H9 (cell line): ENCODE results near the gene RARA. TPM values are rescaled to one million over a fixed set of nuclear protein-coding genes. Genes with fewer than 3 reads are reported as not detected.

ENCODE experiments used
- DNase-seq: peaks from one replicate; pipeline ENCODE4 v3.0.0-alpha.2; 2017
- H2AFZ ChIP-seq: one replicate; pipeline ENCODE4 v1.6.1; 2013; ENCODE audit warnings: mild to moderate bottlenecking, low read length, control low read depth, moderate library complexity
- H2AK5ac ChIP-seq: 2 replicates; pipeline ENCODE4 v1.6.1; 2013; ENCODE audit warnings: low read length, control low read depth, mixed read lengths; ENCODE audit not compliant: insufficient read length
- H2BK120ac ChIP-seq: one replicate; pipeline ENCODE4 v1.6.1; 2013; ENCODE audit warnings: low read depth, mild to moderate bottlenecking, low read length, control low read depth, inconsistent platforms; ENCODE audit not compliant: poor library complexity, severe bottlenecking
- H2BK12ac ChIP-seq: 2 replicates; pipeline ENCODE4 v1.6.1; 2013; ENCODE audit warnings: low read length, control low read depth, mixed read lengths, low read depth; ENCODE audit not compliant: insufficient read length
- H2BK15ac ChIP-seq: 2 replicates; pipeline ENCODE4 v1.6.1; 2013; ENCODE audit warnings: low read depth, low read length, control low read depth
- H2BK20ac ChIP-seq: one replicate; pipeline ENCODE4 v1.6.1; 2013; ENCODE audit warnings: low read depth, mild to moderate bottlenecking, low read length, control low read depth, inconsistent platforms; ENCODE audit not compliant: poor library complexity, severe bottlenecking
- H2BK5ac ChIP-seq: 2 replicates; pipeline ENCODE4 v1.6.1; 2013; ENCODE audit warnings: low read length, control low read depth, mixed read lengths; ENCODE audit not compliant: insufficient read length
- H3K14ac ChIP-seq: 2 replicates; pipeline ENCODE4 v1.6.1; 2013; ENCODE audit warnings: low read length, control low read depth; ENCODE audit not compliant: insufficient read depth
- H3K18ac ChIP-seq: 2 replicates; pipeline ENCODE4 v1.6.1; 2013; ENCODE audit warnings: low read depth, mild to moderate bottlenecking, mixed read lengths, low read length, control low read depth; ENCODE audit not compliant: insufficient read length
- H3K23ac ChIP-seq: 2 replicates; pipeline ENCODE4 v1.6.1; 2013; ENCODE audit warnings: low read length, control low read depth, mixed read lengths, low read depth; ENCODE audit not compliant: insufficient read length
- H3K23me2 ChIP-seq: 2 replicates; pipeline ENCODE4 v1.6.1; 2013; ENCODE audit warnings: low read depth, mild to moderate bottlenecking, mixed read lengths, low read length, control low read depth; ENCODE audit not compliant: insufficient read length, poor library complexity, severe bottlenecking
- H3K27ac ChIP-seq: 2 replicates; pipeline ENCODE4 v1.5.1; 2013; ENCODE audit warnings: low read length, control low read depth, mixed read lengths, low read depth; ENCODE audit not compliant: insufficient read length
- H3K27me3 ChIP-seq: 2 replicates; pipeline ENCODE4 v1.6.1; 2013; ENCODE audit warnings: low read length, control low read depth, inconsistent platforms; ENCODE audit not compliant: insufficient read depth
- H3K4ac ChIP-seq: 2 replicates; pipeline ENCODE4 v1.6.1; 2013; ENCODE audit warnings: low read depth, mild to moderate bottlenecking, control low read depth, inconsistent platforms, low read length, moderate library complexity
- H3K4me1 ChIP-seq: 2 replicates; pipeline ENCODE4 v1.6.1; 2013; ENCODE audit warnings: low read length, control low read depth, inconsistent platforms; ENCODE audit not compliant: insufficient read depth
- H3K4me2 ChIP-seq: 2 replicates; pipeline ENCODE4 v1.6.1; 2013; ENCODE audit warnings: low read length, control low read depth, mixed read lengths; ENCODE audit not compliant: insufficient read length, insufficient read depth
- H3K56ac ChIP-seq: 2 replicates; pipeline ENCODE4 v1.6.1; 2013; ENCODE audit warnings: low read depth, mild to moderate bottlenecking, mixed read lengths, low read length, control low read depth; ENCODE audit not compliant: insufficient read length
- H3K79me1 ChIP-seq: 2 replicates; pipeline ENCODE4 v1.6.1; 2013; ENCODE audit warnings: low read depth, mild to moderate bottlenecking, moderate library complexity, low read length, control low read depth, inconsistent platforms; ENCODE audit not compliant: insufficient read depth, poor library complexity, severe bottlenecking
- H3K79me2 ChIP-seq: 2 replicates; pipeline ENCODE4 v1.6.1; 2013; ENCODE audit warnings: low read length, control low read depth, inconsistent platforms; ENCODE audit not compliant: insufficient read depth
- H3K9ac ChIP-seq: 2 replicates; pipeline ENCODE4 v1.6.1; 2013; ENCODE audit warnings: low read length, control low read depth, mixed read lengths; ENCODE audit not compliant: insufficient read length; ENCODE audit errors: extremely low read depth
- H3K9me3 ChIP-seq: one replicate; pipeline ENCODE4 v1.6.1; 2013; ENCODE audit warnings: low read depth, low read length, inconsistent platforms; ENCODE audit not compliant: control insufficient read depth
- H3T11ph ChIP-seq: one replicate; pipeline ENCODE4 v1.6.1; 2013; ENCODE audit warnings: mild to moderate bottlenecking, low read length, control low read depth, inconsistent platforms
- H4K20me1 ChIP-seq: one replicate; pipeline ENCODE4 v1.6.1; 2013; ENCODE audit not compliant: control insufficient read depth, insufficient read length, insufficient read depth
- H4K5ac ChIP-seq: 2 replicates; pipeline ENCODE4 v1.6.1; 2013; ENCODE audit warnings: low read depth, mild to moderate bottlenecking, mixed read lengths, low read length, control low read depth; ENCODE audit not compliant: insufficient read length
- H4K8ac ChIP-seq: replicated peaks from 2 replicates; pipeline ENCODE4 v1.6.1; 2013; ENCODE audit warnings: low read length, control low read depth, mixed read lengths, low read depth; ENCODE audit not compliant: insufficient read length
- H4K91ac ChIP-seq: 2 replicates; pipeline ENCODE4 v1.6.1; 2013; ENCODE audit warnings: low read depth, mild to moderate bottlenecking, moderate library complexity, mixed read lengths, low read length, control low read depth; ENCODE audit not compliant: insufficient read length
- H3K27ac Mint-ChIP-seq, 3 experiments: 2 replicates in 2 of 3; 3 replicates in 1 of 3; pipeline ENCODE4 v1.8.0; 2020 to 2021; ENCODE audit warnings: mixed read lengths in 3 of 3, mild to moderate bottlenecking in 1 of 3, moderate library complexity in 1 of 3
- H3K27me3 Mint-ChIP-seq: 2 replicates; pipeline ENCODE4 v1.8.0; 2021; ENCODE audit warnings: low read depth, mild to moderate bottlenecking, moderate library complexity, mixed read lengths
- H3K36me3 Mint-ChIP-seq, 3 experiments: 2 replicates in 2 of 3; 3 replicates in 1 of 3; pipeline ENCODE4 v1.8.0; 2020 to 2021; ENCODE audit warnings: low read depth in 3 of 3, mixed read lengths in 3 of 3; ENCODE audit not compliant: insufficient read depth in 1 of 3
- H3K4me1 Mint-ChIP-seq, 2 experiments: 2 replicates each; pipeline ENCODE4 v1.8.0; 2020; ENCODE audit warnings: mixed read lengths in 2 of 2
- H3K4me3 Mint-ChIP-seq, 2 experiments: 2 replicates in 1 of 2; 3 replicates in 1 of 2; pipeline ENCODE4 v1.8.0; 2020 to 2021; ENCODE audit warnings: mild to moderate bottlenecking in 2 of 2, mixed read lengths in 2 of 2, moderate library complexity in 1 of 2
- H3K9me3 Mint-ChIP-seq, 2 experiments: 2 replicates in 1 of 2; 3 replicates in 1 of 2; pipeline ENCODE4 v1.8.0; 2020; ENCODE audit warnings: mild to moderate bottlenecking in 2 of 2, mixed read lengths in 2 of 2, moderate library complexity in 1 of 2
- WGBS: extraction: QIAGEN DNeasy Blood & Tissue Kit; methylation state at CpG from one replicate; pipeline ENCODE4 v1.1.7; 2013; ENCODE audit warnings: missing lambda C conversion rate, low lambda C conversion rate, mixed read lengths; ENCODE audit not compliant: insufficient read length; ENCODE audit errors: extremely low coverage; 5-methylcytosine and 5-hydroxymethylcytosine counted together
- total RNA-seq: library from RNA; stranded (reverse); gene quantifications from 2 replicates; pipeline ENCODE4 v1.2.1, GENCODE V29; 2021
- TF ChIP-seq, protein P1 (sequence below): fragments of 200-600 bp; sonication (generic); conservative IDR thresholded peaks from 3 replicates; pipeline ENCODE4 v1.8.0; 2021; ENCODE audit warnings: antibody characterized with exemption, mild to moderate bottlenecking

The RARA gene
- total RNA-seq, 1 experiment from 2014 or later: 17.6 TPM

GRCh38 chr17:40327735-40328385, 18.9 kb downstream of the RARA start:
- H4K5ac ChIP-seq: no peak overlapping the region
- no peak overlapping the region for H2AFZ ChIP-seq
- H3K4me2 ChIP-seq: no peak overlapping the region
- no peak overlapping the region for H3K56ac ChIP-seq
- no peak overlapping the region for H3K4ac ChIP-seq
- H3K18ac ChIP-seq: no peak overlapping the region
- no peak overlapping the region for H2BK12ac ChIP-seq
- H3K79me1 ChIP-seq: no peaks in the 10 kb centered on the region
- no peak overlapping the region for H4K91ac ChIP-seq
- H2BK5ac ChIP-seq: no peak overlapping the region
- H3T11ph ChIP-seq: no peak overlapping the region
- no peak overlapping the region for H3K23ac ChIP-seq
- H3K9me3 Mint-ChIP-seq: no peaks in the 10 kb centered on the region
- no peak overlapping the region for H3K27ac Mint-ChIP-seq
- H3K23me2 ChIP-seq: no peaks in the 10 kb centered on the region
- no peak overlapping the region for H2BK120ac ChIP-seq
- no peaks in the 10 kb centered on the region for H3K9me3 ChIP-seq
- H3K4me1 Mint-ChIP-seq: peaks cover 12 to 23% of the 10 kb centered on the region in 2 experiments
- no peak overlapping the region for H3K27ac ChIP-seq
- WGBS: no CpG with 5 or more reads among the region's 3 CpGs
- H3K9ac ChIP-seq: no peak overlapping the region
- H3K4me3 Mint-ChIP-seq: no peak overlapping the region
- peaks cover 3% of the 10 kb centered on the region; the same call in 1 of the 2 replicates for H3K79me2 ChIP-seq
- peaks cover 17% of the 10 kb centered on the region for H3K27me3 Mint-ChIP-seq
- DNase-seq: no peak
- H4K20me1 ChIP-seq: no peaks in the 10 kb centered on the region
- H3K14ac ChIP-seq: no peak overlapping the region
- H3K36me3 Mint-ChIP-seq: peaks cover 6 to 8% (median 7%) of the 10 kb centered on the region in 3 experiments
- H4K8ac ChIP-seq: no peak overlapping the region
- no peaks in the 10 kb centered on the region; the same call in 1 of the 2 replicates for H3K4me1 ChIP-seq
- no peak overlapping the region for H2BK15ac ChIP-seq
- no peak overlapping the region for H2BK20ac ChIP-seq
- TF ChIP-seq, protein P1, sequence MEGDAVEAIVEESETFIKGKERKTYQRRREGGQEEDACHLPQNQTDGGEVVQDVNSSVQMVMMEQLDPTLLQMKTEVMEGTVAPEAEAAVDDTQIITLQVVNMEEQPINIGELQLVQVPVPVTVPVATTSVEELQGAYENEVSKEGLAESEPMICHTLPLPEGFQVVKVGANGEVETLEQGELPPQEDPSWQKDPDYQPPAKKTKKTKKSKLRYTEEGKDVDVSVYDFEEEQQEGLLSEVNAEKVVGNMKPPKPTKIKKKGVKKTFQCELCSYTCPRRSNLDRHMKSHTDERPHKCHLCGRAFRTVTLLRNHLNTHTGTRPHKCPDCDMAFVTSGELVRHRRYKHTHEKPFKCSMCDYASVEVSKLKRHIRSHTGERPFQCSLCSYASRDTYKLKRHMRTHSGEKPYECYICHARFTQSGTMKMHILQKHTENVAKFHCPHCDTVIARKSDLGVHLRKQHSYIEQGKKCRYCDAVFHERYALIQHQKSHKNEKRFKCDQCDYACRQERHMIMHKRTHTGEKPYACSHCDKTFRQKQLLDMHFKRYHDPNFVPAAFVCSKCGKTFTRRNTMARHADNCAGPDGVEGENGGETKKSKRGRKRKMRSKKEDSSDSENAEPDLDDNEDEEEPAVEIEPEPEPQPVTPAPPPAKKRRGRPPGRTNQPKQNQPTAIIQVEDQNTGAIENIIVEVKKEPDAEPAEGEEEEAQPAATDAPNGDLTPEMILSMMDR: no peak
- no peak overlapping the region for H2AK5ac ChIP-seq
- no peaks in the 10 kb centered on the region for H3K27me3 ChIP-seq
